ENCODE data around the gene OR2K2. TPM values are rescaled to one million over a fixed set of nuclear protein-coding genes. Genes with fewer than 3 reads are reported as not detected.

OR2K2 gene
- polyA plus RNA-seq, 3 donors: not detected

- H2AFZ ChIP-seq (ENCODE audit: insufficient read depth, low read depth, low read length, poor library complexity, severe bottlenecking): no peak overlapping the region
- H3K27me3 ChIP-seq (ENCODE audit: control insufficient read depth in 2 of 2, insufficient read depth in 2 of 2, low read length in 2 of 2): no peaks in the 10 kb centered on the region
- Mint-ChIP-seq H3K4me1 (no peaks in the 10 kb centered on the region), H3K27ac (no peak overlapping the region), H3K36me3 (peaks cover 53 to 54% of the 10 kb centered on the region in 2 donors), H3K27me3 (ENCODE audit: low read depth in 3 of 3) (peaks cover 0 to 2% (median 2%) of the 10 kb centered on the region in 3 donors), H3K4me3 (no peak overlapping the region), H3K9me3 (peaks cover 0 to 2% (median 0%) of the 10 kb centered on the region in 7 donors)
- H3K36me3 ChIP-seq (replicated peaks in 1 of 2; ENCODE audit: control insufficient read depth in 1 of 2, insufficient read depth in 2 of 2, low read length in 2 of 2): peaks cover 44 to 56% of the 10 kb centered on the region in 2 donors
- H3K4me1 ChIP-seq (ENCODE audit: control insufficient read depth in 1 of 2, insufficient read depth in 2 of 2, low read length in 2 of 2): no peaks in the 10 kb centered on the region
- no CpG with 5 or more reads among the region's 2 CpGs for WGBS (ENCODE audit: insufficient coverage)
- H4K20me1 ChIP-seq (ENCODE audit: insufficient read depth, low read length): no peaks in the 10 kb centered on the region
- TF ChIP-seq CTCF (IDR thresholded peaks at IDR 0.05): no peak
- no peak overlapping the region for H3K4me2 ChIP-seq (replicated peaks; ENCODE audit: extremely low read depth, low read length, poor library complexity, severe bottlenecking)
- intact Hi-C loops (cut with micrococcal nuclease): no loop called here
- H3K4me3 ChIP-seq (replicated peaks in 1 of 3; ENCODE audit: low read depth in 2 of 3, low read length in 3 of 3): no peak overlapping the region
- DNase-seq: no peak
- no peak overlapping the region for H3K27ac ChIP-seq (ENCODE audit: low read depth in 1 of 2, low read length in 2 of 2)
- H3K9me3 ChIP-seq (replicated peaks in 1 of 2; ENCODE audit: control insufficient read depth in 1 of 2, insufficient read depth in 1 of 2, low read length in 2 of 2): no peaks in the 10 kb centered on the region
- H3K79me2 ChIP-seq (ENCODE audit: insufficient read depth, low read length): no peaks in the 10 kb centered on the region
- H3K9ac ChIP-seq (ENCODE audit: insufficient read depth, low read length, poor library complexity, severe bottlenecking): no peak overlapping the region
Observed at GRCh38 chr9:111360881-111361280, 30.9 kb upstream of the OR2K2 start.

- Histone ChIP-seq H3K79me2 (ENCODE audit: insufficient read depth, low read length) (no peaks in the 10 kb centered on the region), H2AFZ (ENCODE audit: insufficient read depth, low read depth, low read length, poor library complexity, severe bottlenecking) (no peak overlapping the region), H4K20me1 (ENCODE audit: insufficient read depth, low read length) (no peaks in the 10 kb centered on the region), H3K4me2 (replicated peaks; ENCODE audit: extremely low read depth, low read length, poor library complexity, severe bottlenecking) (no peak overlapping the region), H3K9ac (ENCODE audit: insufficient read depth, low read length, poor library complexity, severe bottlenecking) (no peak overlapping the region), H3K4me1 (ENCODE audit: control insufficient read depth in 1 of 2, insufficient read depth in 2 of 2, low read length in 2 of 2) (no peaks in the 10 kb centered on the region), H3K9me3 (replicated peaks in 1 of 2; ENCODE audit: control insufficient read depth in 1 of 2, insufficient read depth in 1 of 2, low read length in 2 of 2) (no peaks in the 10 kb centered on the region), H3K27me3 (ENCODE audit: control insufficient read depth in 2 of 2, insufficient read depth in 2 of 2, low read length in 2 of 2) (no peaks in the 10 kb centered on the region), H3K36me3 (replicated peaks in 1 of 2; ENCODE audit: control insufficient read depth in 1 of 2, insufficient read depth in 2 of 2, low read length in 2 of 2) (peaks cover 8 to 17% of the 10 kb centered on the region in 2 donors), H3K27ac (ENCODE audit: low read depth in 1 of 2, low read length in 2 of 2) (no peak overlapping the region), H3K4me3 (replicated peaks in 1 of 3; ENCODE audit: low read depth in 2 of 3, low read length in 3 of 3) (no peak overlapping the region)
- 100% methylated on average over 1 of the region's 11 CpGs for WGBS (ENCODE audit: insufficient coverage)
- H3K4me3 Mint-ChIP-seq: no peak overlapping the region
- no peak overlapping the region for H3K27ac Mint-ChIP-seq
- H3K4me1 Mint-ChIP-seq: no peaks in the 10 kb centered on the region
- TF ChIP-seq CTCF (IDR thresholded peaks at IDR 0.05): no peak
- peaks cover 0 to 4% (median 2%) of the 10 kb centered on the region in 3 donors for H3K27me3 Mint-ChIP-seq (ENCODE audit: low read depth in 3 of 3)
- peaks cover 0 to 13% (median 2%) of the 10 kb centered on the region in 7 donors for H3K9me3 Mint-ChIP-seq
- no peak for DNase-seq
- intact Hi-C loops (cut with micrococcal nuclease): no loop called here
- peaks cover 14 to 15% of the 10 kb centered on the region in 2 donors for H3K36me3 Mint-ChIP-seq
Observed at GRCh38 chr9:111356481-111357244, 26.6 kb upstream of the OR2K2 start.

All from CD14-positive monocyte (primary cell).